OCI-LY7 (cell line): ENCODE measurements around the gene LZTR1. TPM values are rescaled to one million over a fixed set of nuclear protein-coding genes. Genes with fewer than 3 reads are reported as not detected.

Source experiments
- BruUV-seq: library from RNA; stranded (reverse); fragments of 400-500 nt; replicated peaks from 2 replicates; lab custom pipeline; 2021; lab: Mats Ljungman, UMichigan
- CTCF ChIA-PET: fragments of 300-600 bp; sonication (Branson Sonifier 250); formaldehyde crosslinking; loops from one replicate; lab custom pipeline; 2022; ENCODE audit warnings: antibody characterized with exemption; ENCODE audit not compliant: unreplicated experiment; lab: Charles Lee
- POLR2A ChIA-PET: fragments of 300-600 bp; sonication (Branson Sonifier 250); formaldehyde crosslinking; loops from one replicate; lab custom pipeline; 2022; ENCODE audit warnings: antibody characterized with exemption; lab: Charles Lee
- DNase-seq: peaks from one replicate; pipeline ENCODE4 v3.0.0-alpha.2; 2015; ENCODE audit warnings: low spot score
- H2AFZ ChIP-seq: fragments of 200-600 bp; sonication (generic), shearing (Covaris generic); 2 replicates; pipeline ENCODE4 v1.6.1; 2014; ENCODE audit warnings: mild to moderate bottlenecking, antibody characterized with exemption, low read length, moderate library complexity
- H3K27ac ChIP-seq: fragments of 200-600 bp; sonication (generic); 2 replicates; pipeline ENCODE4 v1.5.1; 2014; ENCODE audit warnings: mixed run types, low read depth, mild to moderate bottlenecking, moderate library complexity, low read length, inconsistent platforms; ENCODE audit not compliant: poor library complexity, severe bottlenecking
- H3K36me3 ChIP-seq: fragments of 200-600 bp; sonication (generic); 2 replicates; pipeline ENCODE4 v1.6.1; 2014; ENCODE audit warnings: mild to moderate bottlenecking, antibody characterized with exemption, low read length, moderate library complexity, mixed read lengths; ENCODE audit not compliant: insufficient read depth
- H3K4me1 ChIP-seq: fragments of 200-600 bp; sonication (generic); 2 replicates; pipeline ENCODE4 v1.5.1; 2014; ENCODE audit warnings: mild to moderate bottlenecking, low read length; ENCODE audit not compliant: insufficient read depth, poor library complexity, severe bottlenecking
- H3K4me2 ChIP-seq: fragments of 200-600 bp; sonication (generic); 2 replicates; pipeline ENCODE4 v1.6.1; 2014; ENCODE audit warnings: mild to moderate bottlenecking, low read length
- H3K4me3 ChIP-seq: fragments of 200-600 bp; sonication (generic); 2 replicates; pipeline ENCODE4 v1.5.1; 2014; ENCODE audit warnings: mild to moderate bottlenecking, low read depth, low read length; ENCODE audit not compliant: poor library complexity, severe bottlenecking
- H3K79me2 ChIP-seq: fragments of 200-600 bp; sonication (generic); 2 replicates; pipeline ENCODE4 v1.6.1; 2016; ENCODE audit warnings: low read depth, mild to moderate bottlenecking, low read length, moderate library complexity, mixed read lengths; ENCODE audit not compliant: insufficient read depth
- H3K9me2 ChIP-seq: fragments of 200-600 bp; sonication (generic); 2 replicates; pipeline ENCODE4 v1.6.1; 2016; ENCODE audit warnings: mild to moderate bottlenecking, low read length, mixed read lengths; ENCODE audit not compliant: insufficient read depth
- H3K9me3 ChIP-seq: fragments of 200-600 bp; sonication (generic); 2 replicates; pipeline ENCODE4 v1.6.1; 2014; ENCODE audit warnings: mild to moderate bottlenecking, mixed run types, low read length, mixed read lengths
- H4K20me1 ChIP-seq: fragments of 200-600 bp; sonication (generic); 2 replicates; pipeline ENCODE4 v1.6.1; 2014; ENCODE audit warnings: mild to moderate bottlenecking, antibody characterized with exemption, low read length, moderate library complexity, mixed read lengths; ENCODE audit not compliant: insufficient read depth
- CTCF ChIP-seq: fragments of 200-600 bp; sonication (generic); conservative IDR thresholded peaks from 2 replicates; pipeline ENCODE4 v1.5.1; 2014; ENCODE audit warnings: mild to moderate bottlenecking, antibody characterized with exemption, low read length, moderate library complexity, mixed read lengths
- EZH2phosphoT487 ChIP-seq: fragments of 200-600 bp; sonication (generic); IDR thresholded peaks from 2 replicates; pipeline ENCODE4 v1.6.1; 2018; ENCODE audit warnings: low read depth, borderline replicate concordance, mild to moderate bottlenecking, mixed run types, antibody characterized with exemption, low read length, moderate library complexity, mixed read lengths
- intact Hi-C: fragments of 100-400 bp; cut with micrococcal nuclease; formaldehyde crosslinking; loops from one replicate; pipeline ENCODE4 v1.10.0; 2022; ENCODE audit not compliant: unreplicated experiment
- total RNA-seq, 2 experiments: library from RNA; depleted of rRNA in 1 of 2; stranded (reverse); fragments of >200 nt in 1 of 2; shearing (Covaris generic) in 1 of 2; gene quantifications; 2 replicates each; pipeline ENCODE4 v1.2.3, GENCODE V29; 2014 to 2022

The LZTR1 gene
- total RNA-seq, 2 experiments from 2014 or later: 46.8 to 61.8 TPM

GRCh38 chr22:20946080-20946986 is 35.8 kb upstream of the LZTR1 start:
- peaks cover 80% of the 10 kb centered on the region for H3K36me3 ChIP-seq
- DNase-seq: no peak
- no peak overlapping the region for H3K4me3 ChIP-seq
- peaks cover 25% of the 10 kb centered on the region; the same call in 1 of the 2 replicates for H4K20me1 ChIP-seq
- intact Hi-C loops: no loop called here
- TF ChIP-seq CTCF (no peak), EZH2phosphoT487 (no peak)
- H3K4me1 ChIP-seq: no peaks in the 10 kb centered on the region
- no peak overlapping the region for H2AFZ ChIP-seq
- ChIA-PET CTCF (no interaction called here), POLR2A (interaction anchor here (1.0 kb wide), 1 partner anchor 25 kb away, joined by 3 read pairs; no protein-coding TSS in a partner anchor)
- no peaks in the 10 kb centered on the region for H3K9me2 ChIP-seq
- peaks cover 89% of the 10 kb centered on the region for H3K79me2 ChIP-seq
- H3K27ac ChIP-seq: no peak overlapping the region
- H3K9me3 ChIP-seq: no peaks in the 10 kb centered on the region
- no peak overlapping the region for H3K4me2 ChIP-seq
- BruUV-seq: no TSS peak

GRCh38 chr22:20946991-20947390 is 35.1 kb upstream of the LZTR1 start:
- H3K4me1 ChIP-seq: no peaks in the 10 kb centered on the region
- no peak overlapping the region for H2AFZ ChIP-seq
- ChIA-PET POLR2A (interaction anchor here (0.6 to 1.0 kb wide), 2 partner anchors 26 to 58 kb away, joined by 3 to 4 read pairs; no protein-coding TSS in a partner anchor), CTCF (no interaction called here)
- H4K20me1 ChIP-seq: peaks cover 21% of the 10 kb centered on the region; the same call in 1 of the 2 replicates
- no peaks in the 10 kb centered on the region for H3K9me2 ChIP-seq
- no peaks in the 10 kb centered on the region for H3K9me3 ChIP-seq
- no TSS peak for BruUV-seq
- no peak overlapping the region for H3K27ac ChIP-seq
- H3K36me3 ChIP-seq: peaks cover 83% of the 10 kb centered on the region
- TF ChIP-seq CTCF: no peak
- intact Hi-C loops: no loop called here
- H3K4me2 ChIP-seq: no peak overlapping the region
- H3K4me3 ChIP-seq: no peak overlapping the region
- H3K79me2 ChIP-seq: peaks cover 83% of the 10 kb centered on the region
- no peak for DNase-seq

GRCh38 chr22:20948450-20948849 is 33.6 kb upstream of the LZTR1 start:
- H3K4me1 ChIP-seq: no peaks in the 10 kb centered on the region
- POLR2A ChIA-PET: no interaction called here
- no peak overlapping the region for H3K4me3 ChIP-seq
- H3K36me3 ChIP-seq: peaks cover 83% of the 10 kb centered on the region
- no peak for TF ChIP-seq EZH2phosphoT487
- no peak for TF ChIP-seq CTCF
- BruUV-seq: no TSS peak
- no peak overlapping the region for H2AFZ ChIP-seq
- H3K79me2 ChIP-seq: peaks cover 68% of the 10 kb centered on the region
- no peak for DNase-seq
- no peak overlapping the region for H3K27ac ChIP-seq
- CTCF ChIA-PET: no interaction called here
- H4K20me1 ChIP-seq: peaks cover 19% of the 10 kb centered on the region; the same call in 1 of the 2 replicates
- no peaks in the 10 kb centered on the region for H3K9me3 ChIP-seq
- intact Hi-C loops: no loop called here
- H3K9me2 ChIP-seq: no peaks in the 10 kb centered on the region
- H3K4me2 ChIP-seq: no peak overlapping the region
